GM23248 (cell line): ENCODE results near the gene MMP3.

Source experiments
- EZH2 ChIP-seq: fragments of 200-600 bp; sonication (generic); IDR thresholded peaks from 2 replicates; pipeline ENCODE4 v1.6.1; 2018; ENCODE audit warnings: antibody characterized with exemption, mild to moderate bottlenecking; ENCODE audit not compliant: insufficient read depth, poor library complexity, severe bottlenecking
- EZH2phosphoT487 ChIP-seq: fragments of 200-600 bp; sonication (generic); IDR thresholded peaks from 2 replicates; pipeline ENCODE4 v1.6.1; 2018; ENCODE audit warnings: antibody characterized with exemption, moderate library complexity, mild to moderate bottlenecking, low read depth; ENCODE audit not compliant: insufficient read depth

DNA sequence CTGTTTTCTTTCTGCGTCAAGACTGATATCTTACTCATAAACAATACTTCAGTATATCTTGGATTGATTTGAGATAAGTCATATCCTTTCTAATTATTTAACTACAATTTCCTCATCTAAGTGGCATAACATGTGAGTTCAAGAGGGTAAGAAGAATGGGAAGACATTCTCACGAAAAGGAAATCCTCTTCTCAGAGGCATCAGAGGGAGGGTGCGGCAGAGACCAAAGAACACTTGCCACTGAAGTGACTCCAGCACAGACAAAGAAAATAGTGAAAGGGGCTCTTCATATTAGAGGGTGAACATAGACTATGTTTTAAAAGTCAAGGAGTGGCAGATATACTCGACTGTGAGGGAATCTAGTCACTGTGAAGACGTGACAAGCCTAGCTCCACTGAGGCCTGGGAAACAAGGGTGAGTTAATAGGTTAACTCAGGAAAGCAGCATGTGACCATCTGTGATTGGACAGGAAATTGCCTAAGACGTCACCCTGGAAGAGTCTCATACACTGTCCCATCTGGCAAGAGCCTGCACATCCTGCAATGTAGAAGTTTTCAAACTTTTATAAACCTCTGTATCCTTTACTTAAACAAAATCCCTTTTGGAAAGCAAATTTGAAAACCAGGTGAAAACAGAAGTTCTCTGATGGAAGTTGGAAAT, 43.6 kb downstream of the MMP3 start:
- TF ChIP-seq EZH2phosphoT487, result no peak
- TF ChIP-seq EZH2, result no peak
